GM08714 (cell line): Measurements from ENCODE around the gene KCNQ1.

Experiments
- H3K4me3 ChIP-seq: fragments of 200-500 bp; sonication (Bioruptor generic); 2 replicates; pipeline ENCODE4 v1.5.1; 2014; ENCODE audit warnings: mild to moderate bottlenecking, low read length, inconsistent platforms
- ZNF274 ChIP-seq: IDR thresholded peaks from 2 replicates; pipeline ENCODE4 v1.6.1; 2012; ENCODE audit warnings: mild to moderate bottlenecking, low read depth, low read length

Gene KCNQ1

GRCh38 chr11:2449548-2450320 is 4.9 kb downstream of the KCNQ1 start:
- TF ChIP-seq ZNF274, result no peak
- no peak overlapping the region for H3K4me3 ChIP-seq

- H3K4me3 ChIP-seq, result no peak overlapping the region
- TF ChIP-seq ZNF274, result no peak
Observed at GRCh38 chr11:2450321-2451041, 5.7 kb downstream of the KCNQ1 start.

- no peak for TF ChIP-seq ZNF274
- H3K4me3 ChIP-seq, result no peak overlapping the region
Observed at GRCh38 chr11:2451336-2451735, 6.5 kb downstream of the KCNQ1 start.

GRCh38 chr11:2451916-2452315 is 7.1 kb downstream of the KCNQ1 start:
- TF ChIP-seq ZNF274, result no peak
- no peak overlapping the region for H3K4me3 ChIP-seq

- H3K4me3 ChIP-seq, result no peak overlapping the region
- no peak for TF ChIP-seq ZNF274
Observed at GRCh38 chr11:2452321-2453012, 7.7 kb downstream of the KCNQ1 start.

GRCh38 chr11:2453436-2453835 is 8.6 kb downstream of the KCNQ1 start:
- H3K4me3 ChIP-seq, result no peak overlapping the region
- no peak for TF ChIP-seq ZNF274

GRCh38 chr11:2458321-2458720 is 13.5 kb downstream of the KCNQ1 start:
- H3K4me3 ChIP-seq, result no peak overlapping the region
- TF ChIP-seq ZNF274, result no peak

- no peak for TF ChIP-seq ZNF274
- no peak overlapping the region for H3K4me3 ChIP-seq
Observed at GRCh38 chr11:2459016-2459725, 14.4 kb downstream of the KCNQ1 start.

- no peak for TF ChIP-seq ZNF274
- no peak overlapping the region for H3K4me3 ChIP-seq
Observed at GRCh38 chr11:2459796-2460531, 15.2 kb downstream of the KCNQ1 start.

GRCh38 chr11:2460540-2461252 is 15.9 kb downstream of the KCNQ1 start:
- no peak overlapping the region for H3K4me3 ChIP-seq
- TF ChIP-seq ZNF274, result no peak

- TF ChIP-seq ZNF274, result no peak
Observed at GRCh38 chr11:2461253-2461955, 16.6 kb downstream of the KCNQ1 start.

GRCh38 chr11:2461956-2462542 is 17.2 kb downstream of the KCNQ1 start:
- H3K4me3 ChIP-seq, result no peak overlapping the region
- TF ChIP-seq ZNF274, result no peak

More at GRCh38 chr11:2461253-2461955, 16.6 kb downstream of the KCNQ1 start:
- H3K4me3 ChIP-seq, result no peak overlapping the region
